ENCODE results near the gene CTNND2.

The CTNND2 gene

GRCh38 chr5:11658376-11658775 lies 245.9 kb downstream of the CTNND2 start:
- FAIRE-seq = no peak
- TF ChIP-seq CTCF (IDR thresholded peaks at IDR 0.05; ENCODE audit: insufficient read depth, missing control alignments) = no peak
- DNase-seq (ENCODE audit: insufficient read length, low spot score) = no peak

- DNase-seq (ENCODE audit: insufficient read length, low spot score) (no peak), FAIRE-seq (no peak)
- no peak for TF ChIP-seq CTCF (IDR thresholded peaks at IDR 0.05; ENCODE audit: insufficient read depth, missing control alignments)
Observed at GRCh38 chr5:11656916-11657315, 247.3 kb downstream of the CTNND2 start.

- FAIRE-seq (no peak), DNase-seq (ENCODE audit: insufficient read length, low spot score) (no peak)
- no peak for TF ChIP-seq CTCF (IDR thresholded peaks at IDR 0.05; ENCODE audit: insufficient read depth, missing control alignments)
Observed at GRCh38 chr5:11655681-11656080, 248.6 kb downstream of the CTNND2 start.

- no peak for TF ChIP-seq CTCF (IDR thresholded peaks at IDR 0.05; ENCODE audit: insufficient read depth, missing control alignments)
- FAIRE-seq = no peak
- DNase-seq (ENCODE audit: insufficient read length, low spot score) = no peak
Observed at GRCh38 chr5:11650936-11651335, 253.3 kb downstream of the CTNND2 start.

GRCh38 chr5:11646141-11646540 lies 258.1 kb downstream of the CTNND2 start:
- no peak for FAIRE-seq
- no peak for DNase-seq (ENCODE audit: insufficient read length, low spot score)
- TF ChIP-seq CTCF (IDR thresholded peaks at IDR 0.05; ENCODE audit: insufficient read depth, missing control alignments) = no peak

GRCh38 chr5:11642438-11642837 lies 261.8 kb downstream of the CTNND2 start:
- DNase-seq (ENCODE audit: insufficient read length, low spot score) = no peak
- TF ChIP-seq CTCF (IDR thresholded peaks at IDR 0.05; ENCODE audit: insufficient read depth, missing control alignments) = no peak
- no peak for FAIRE-seq

- FAIRE-seq (no peak), DNase-seq (ENCODE audit: insufficient read length, low spot score) (no peak)
- TF ChIP-seq CTCF (IDR thresholded peaks at IDR 0.05; ENCODE audit: insufficient read depth, missing control alignments) = no peak
Observed at GRCh38 chr5:11640158-11640873, 263.9 kb downstream of the CTNND2 start.

Measured in D721Med (cell line).